GM19025 (cell line): Measurements from ENCODE around the gene AIP.
"Not testable (repeated sequence)": the region's sequence is repeated elsewhere in the genome, so short reads cannot be mapped to it uniquely, and the experiment has no call there.

Experiments used
- ATAC-seq: cut with Tn5 transposase; IDR thresholded peaks from one replicate; pipeline ENCODE4 v1.9.1; 2021; ENCODE audit warnings: mild to moderate bottlenecking, low read depth, moderate library complexity; ENCODE audit not compliant: unreplicated experiment

AIP gene

GRCh38 chr11:67504950-67505581, 22.2 kb downstream of the AIP start, which contains the start of gene PITPNM1:
TSS of gene PITPNM1 (minus strand) at chr11:67505363. CDS start at chr11:67504180, 1,183 bp downstream.
- no peak for ATAC-seq

GRCh38 chr11:67505605-67506396, 23.0 kb downstream of the AIP start:
- ATAC-seq, result no peak

- ATAC-seq, result no peak
Measured at GRCh38 chr11:67506426-67507051, 23.7 kb downstream of the AIP start.

GRCh38 chr11:67507242-67507863, 24.5 kb downstream of the AIP start:
- no peak for ATAC-seq

GRCh38 chr11:67507864-67508485, 25.1 kb downstream of the AIP start, which contains the start of gene CDK2AP2:
TSS of gene CDK2AP2 (minus strand) at chr11:67508162. CDS start at chr11:67508082, 80 bp downstream.
- ATAC-seq, result peak; percentile 78

GRCh38 chr11:67508486-67509121, 25.8 kb downstream of the AIP start:
- peak; percentile 37 for ATAC-seq

GRCh38 chr11:67510023-67510345, 27.2 kb downstream of the AIP start:
- no peak for ATAC-seq

- not testable (repeated sequence) for ATAC-seq
Measured at GRCh38 chr11:67511558-67511957, 28.7 kb downstream of the AIP start.

- no peak for ATAC-seq
Measured at GRCh38 chr11:67514116-67514515, 31.3 kb downstream of the AIP start.

GRCh38 chr11:67516806-67517205, 34.0 kb downstream of the AIP start:
- no peak for ATAC-seq

GRCh38 chr11:67517784-67518552, 35.1 kb downstream of the AIP start:
- ATAC-seq, result no peak

GRCh38 chr11:67519726-67520125, 36.9 kb downstream of the AIP start:
- no peak for ATAC-seq

GRCh38 chr11:67520856-67521824, 38.3 kb downstream of the AIP start:
- ATAC-seq, result no peak

GRCh38 chr11:67521924-67522323, 39.1 kb downstream of the AIP start:
- ATAC-seq, result no peak

- ATAC-seq, result no peak
Measured at GRCh38 chr11:67522338-67522737, 39.5 kb downstream of the AIP start.

GRCh38 chr11:67522844-67523555, 40.2 kb downstream of the AIP start, which contains the start of gene CABP2:
TSS of gene CABP2 (minus strand) at chr11:67523446. CDS start at chr11:67523326, 120 bp downstream.
- ATAC-seq, result no peak
